NB4 (cell line): ENCODE measurements around the gene C11orf98.
"Not testable (repeated sequence)": the region's sequence is repeated elsewhere in the genome, so short reads cannot be mapped to it uniquely, and the experiment has no call there.

ENCODE experiments used
- DNase-seq: peaks from one replicate; pipeline ENCODE4 v3.0.0; 2010; ENCODE audit warnings: low read depth
- H3K4me3 ChIP-seq: one replicate; pipeline ENCODE4 v1.5.1; 2011; ENCODE audit warnings: mild to moderate bottlenecking, low read depth, low read length, moderate library complexity
- CTCF ChIP-seq: IDR thresholded peaks from one replicate; pipeline ENCODE4 v1.5.1; 2012; ENCODE audit warnings: low read depth, low read length
- MYC ChIP-seq: IDR thresholded peaks from 2 replicates; pipeline ENCODE4 v1.6.1; 2011; ENCODE audit warnings: low read depth, low read length
- POLR2A ChIP-seq: IDR thresholded peaks from 2 replicates; pipeline ENCODE4 v1.6.1; 2011; ENCODE audit warnings: mild to moderate bottlenecking; ENCODE audit not compliant: insufficient read length; ENCODE audit errors: extremely low read depth
- TF ChIP-seq, protein P1 (sequence below): IDR thresholded peaks from 2 replicates; pipeline ENCODE4 v1.6.1; 2011; ENCODE audit warnings: low read depth, low read length

C11orf98 gene

GRCh38 chr11:62705880-62706849 lies 41.2 kb upstream of the C11orf98 start:
- peak overlapping the region; percentile 80 for H3K4me3 ChIP-seq
- DNase-seq: peak; percentile 95
- no peak for TF ChIP-seq CTCF
- peak; percentile 59 for TF ChIP-seq POLR2A

DNA sequence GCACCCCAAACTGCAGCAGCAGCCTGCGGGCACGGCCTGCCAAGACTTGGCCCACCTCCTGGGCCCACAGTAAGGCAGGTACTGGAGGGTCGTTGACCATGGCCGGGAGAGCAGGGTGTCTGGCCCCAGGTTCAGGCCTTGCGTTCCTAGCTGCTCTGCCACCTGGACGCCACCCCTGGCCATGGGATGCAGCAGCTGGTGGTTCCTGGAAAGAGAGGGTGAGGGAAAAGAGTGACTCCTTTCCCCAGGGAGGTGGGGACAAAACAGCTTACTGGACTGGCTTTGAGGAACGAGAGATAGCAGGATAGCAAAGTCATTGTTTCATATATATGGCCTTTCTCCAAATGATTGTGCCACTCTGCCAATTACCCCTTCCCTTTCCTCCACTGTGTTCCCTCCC lies 40.4 kb upstream of the C11orf98 start:
- TF ChIP-seq MYC: no peak
- no peak for TF ChIP-seq CTCF
- no peak for TF ChIP-seq POLR2A
- TF ChIP-seq, protein P1, sequence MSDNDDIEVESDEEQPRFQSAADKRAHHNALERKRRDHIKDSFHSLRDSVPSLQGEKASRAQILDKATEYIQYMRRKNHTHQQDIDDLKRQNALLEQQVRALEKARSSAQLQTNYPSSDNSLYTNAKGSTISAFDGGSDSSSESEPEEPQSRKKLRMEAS: no peak
- DNase-seq: peak; percentile 34
- peak overlapping the region; percentile 80 for H3K4me3 ChIP-seq

DNA sequence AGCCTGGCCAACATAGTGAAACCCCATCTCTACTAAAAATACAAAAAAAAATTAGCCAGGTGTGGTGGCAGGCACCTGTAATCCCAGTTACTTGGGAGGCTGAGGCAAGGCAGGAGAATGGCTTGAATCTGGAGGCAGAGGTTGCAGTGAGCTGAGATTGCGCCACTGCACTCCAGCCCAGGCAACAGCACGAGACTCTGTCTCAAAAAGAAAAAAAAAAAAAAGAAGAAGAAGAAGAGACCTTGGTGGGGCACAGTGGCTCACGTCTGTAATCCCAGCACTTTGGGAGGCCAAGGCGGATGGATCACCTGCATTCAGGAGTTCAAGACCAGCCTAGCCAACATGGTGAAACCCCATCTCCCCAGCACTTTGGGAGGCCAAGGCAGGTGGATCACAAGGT lies 38.9 kb upstream of the C11orf98 start:
- not testable (repeated sequence) for DNase-seq, H3K4me3 ChIP-seq

GRCh38 chr11:62702246-62702645 lies 37.2 kb upstream of the C11orf98 start:
- TF ChIP-seq, protein P1: no peak
- no peak for TF ChIP-seq MYC
- no peak for TF ChIP-seq CTCF
- no peak for TF ChIP-seq POLR2A
- DNase-seq: no peak

DNA sequence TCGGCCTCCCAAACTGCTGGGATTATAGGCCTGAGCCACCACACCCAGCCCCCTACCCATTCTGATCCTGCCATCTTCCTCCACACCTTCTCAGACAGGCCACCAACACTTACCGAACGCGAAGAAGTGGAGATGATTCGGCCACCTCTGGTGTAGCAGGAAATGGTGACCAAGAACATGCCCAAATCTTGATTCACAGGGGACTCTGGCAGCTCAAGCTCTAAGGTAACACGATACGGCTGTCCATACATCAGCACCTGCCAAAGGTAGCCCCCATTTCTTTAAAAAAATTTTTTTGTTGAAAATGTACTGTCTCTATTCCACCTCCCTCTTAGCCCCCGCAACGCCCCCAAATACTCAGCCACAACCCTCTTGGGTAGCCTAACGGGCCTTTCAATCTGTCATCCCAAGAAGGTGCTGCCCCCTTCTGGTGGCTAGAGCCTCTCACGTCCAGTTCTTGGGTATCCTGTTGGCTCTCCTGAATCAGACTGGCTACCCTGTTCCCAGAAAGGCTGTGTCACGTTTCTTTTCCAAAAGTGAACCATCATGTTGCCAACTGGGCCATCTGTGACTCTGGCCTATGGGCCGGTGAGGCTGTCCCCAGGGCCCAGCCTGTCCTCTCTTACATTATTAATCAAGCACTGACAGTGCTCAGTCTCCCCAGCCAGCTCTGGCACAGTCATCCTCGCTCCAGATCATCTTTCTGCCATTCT lies 29.6 kb upstream of the C11orf98 start:
- no peak overlapping the region for H3K4me3 ChIP-seq
- peak; percentile 85 for DNase-seq
- TF ChIP-seq CTCF: peak; percentile 96
- TF ChIP-seq, protein P1: no peak

More at GRCh38 chr11:62702246-62702645, 37.2 kb upstream of the C11orf98 start:
- no peak overlapping the region for H3K4me3 ChIP-seq

DNA sequence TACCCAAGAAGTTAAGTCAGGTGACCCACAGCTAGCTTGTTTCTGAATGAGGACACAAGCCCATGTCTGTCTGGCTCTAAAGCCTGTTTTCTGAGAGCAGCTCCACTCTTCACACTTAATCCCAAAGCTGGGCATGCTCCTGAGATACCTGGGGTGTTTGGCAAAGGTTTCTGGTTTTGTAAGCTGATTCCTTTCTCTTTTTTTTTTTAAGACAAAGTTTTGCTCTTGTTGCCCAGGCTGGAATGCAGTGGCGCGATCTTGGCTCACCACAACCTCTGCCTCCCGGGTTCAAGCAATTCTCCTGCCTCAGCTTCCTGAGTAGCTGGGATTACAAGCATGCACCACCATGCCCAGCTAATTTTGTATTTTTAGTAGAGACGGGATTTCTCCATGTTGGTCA lies 28.6 kb upstream of the C11orf98 start:
- not testable (repeated sequence) for H3K4me3 ChIP-seq, DNase-seq
